Measurements from ENCODE around the gene MYO7A. TPM values are rescaled to one million over a fixed set of nuclear protein-coding genes. Genes with fewer than 3 reads are reported as not detected.

Gene MYO7A
- total RNA-seq (2021; fragmentation: NEBNext Ultra II Directional; extraction: Animal tissue kit (Norgen Biotek cat#: 25700)) (1.9 and 2.4 TPM in 2 replicates), polyA plus RNA-seq (2011; rRNA removed) (1.5 and 1.9 TPM in 2 replicates), polyA minus RNA-seq (2011; rRNA and poly(A)+ RNA removed) (1.0 TPM in 2 replicates)
- polyA plus RNA-seq (2011; cell fraction: cytosol; rRNA removed), result 1.5 TPM
- 10.0 TPM for polyA plus RNA-seq (2011; cell fraction: nucleus; rRNA removed)
- 1.7 to 2.5 TPM (median 2.0 TPM) in 4 replicates for polyA plus RNA-seq (2012, experiment 1 of 2)
- 1.2 TPM for polyA plus RNA-seq (2012, experiment 2 of 2)
- 1.5 TPM for polyA plus RNA-seq (2013, experiment 1 of 2)
- 1.3 TPM for polyA plus RNA-seq (2013, experiment 2 of 2)
- polyA minus RNA-seq (2011; cell fraction: cytosol; rRNA and poly(A)+ RNA removed), result 1.1 TPM
- polyA minus RNA-seq (2011; cell fraction: nucleus; rRNA and poly(A)+ RNA removed), result 2.4 TPM
- long read RNA-seq, experiment 1, partial matches to known transcripts, result 1 of 1 reads
- long read RNA-seq, experiment 1, other reads (novel, unspliced or antisense), result 0 of 1 reads
- long read RNA-seq, experiment 2, result 0 reads

DNA sequence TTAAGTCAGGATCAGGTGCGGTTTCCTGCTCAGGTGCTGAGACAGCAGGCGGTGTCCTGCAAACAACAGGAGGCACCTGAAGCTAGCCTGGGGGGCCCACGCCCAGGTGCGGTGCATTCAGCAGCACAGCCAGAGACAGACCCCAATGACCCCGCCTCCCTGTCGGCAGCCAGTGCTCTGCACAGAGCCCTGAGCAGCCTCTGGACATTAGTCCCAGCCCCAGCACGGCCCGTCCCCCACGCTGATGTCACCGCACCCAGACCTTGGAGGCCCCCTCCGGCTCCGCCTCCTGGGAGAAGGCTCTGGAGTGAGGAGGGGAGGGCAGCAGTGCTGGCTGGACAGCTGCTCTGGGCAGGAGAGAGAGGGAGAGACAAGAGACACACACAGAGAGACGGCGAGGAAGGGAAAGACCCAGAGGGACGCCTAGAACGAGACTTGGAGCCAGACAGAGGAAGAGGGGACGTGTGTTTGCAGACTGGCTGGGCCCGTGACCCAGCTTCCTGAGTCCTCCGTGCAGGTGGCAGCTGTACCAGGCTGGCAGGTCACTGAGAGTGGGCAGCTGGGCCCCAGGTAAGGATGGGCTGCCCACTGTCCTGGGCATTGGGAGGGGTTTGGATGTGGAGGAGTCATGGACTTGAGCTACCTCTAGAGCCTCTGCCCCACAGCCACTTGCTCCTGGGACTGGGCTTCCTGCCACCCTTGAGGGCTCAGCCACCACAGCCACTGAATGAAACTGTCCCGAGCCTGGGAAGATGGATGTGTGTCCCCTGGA, at the start of gene MYO7A:
MYO7A (plus strand) TSS at position 327 of the 772 bp plus-strand sequence. CDS start 2,389 bp downstream, outside the sequence.
- POLR2A ChIA-PET (ENCODE audit: partially characterized antibody), result interaction anchor here (1.5 to 2.7 kb wide), 4 partner anchors 16 to 61 kb away, joined by 3 to 8 read pairs (median 5); no protein-coding TSS in a partner anchor
- peak within 1 kb of the TSS; percentile 35 for H4K5ac ChIP-seq (ENCODE audit: insufficient read length, low read depth, low read length)

More for the DNA sequence above, at the start of gene MYO7A:
- peak within 1 kb of the TSS; percentile 32 to 82 for H3K4me2 ChIP-seq (ENCODE audit: insufficient read depth in 1 of 2, low read depth in 2 of 2, low read length in 2 of 2)
- no peaks in the 10 kb centered on the region for H3K79me1 ChIP-seq (ENCODE audit: low read depth, low read length)
- H4K91ac ChIP-seq (replicated peaks; ENCODE audit: insufficient read length, low read length), result peak within 1 kb of the TSS; percentile 45
- H3K9ac ChIP-seq (replicated peaks in 1 of 4; ENCODE audit: extremely low read depth in 1 of 4, low read depth in 3 of 4, low read length in 3 of 4), result no peak within 1 kb of the TSS
- H4K8ac ChIP-seq (ENCODE audit: extremely low read depth, insufficient read depth, low read length), result peak within 1 kb of the TSS; percentile 63; the same call in 1 of the 2 replicates
- no peaks in the 10 kb centered on the region for H3K9me3 ChIP-seq (ENCODE audit: insufficient read depth in 2 of 2, low read depth in 1 of 2, low read length in 1 of 2)
- H3K79me2 ChIP-seq (ENCODE audit: control insufficient read depth in 1 of 2, insufficient read depth in 2 of 2, low read length in 2 of 2), result no peaks in the 10 kb centered on the region
- 0 out of 2 replicates have a peak, but pooled peaks cover 6% of the 10 kb centered on the region for H3K23me2 ChIP-seq (ENCODE audit: low read depth, low read length)
- no peak for TF ChIP-seq FOSL1 (IDR thresholded peaks at IDR 0.05; ENCODE audit: insufficient read depth, low read depth, low read length)
- no peak for TF ChIP-seq CHD1 (IDR thresholded peaks at IDR 0.05; ENCODE audit: low read depth, low read length)
- TF ChIP-seq ASH2L (IDR thresholded peaks at IDR 0.05; ENCODE audit: low read length), result no peak
- no peak for TF ChIP-seq SIRT6 (IDR thresholded peaks at IDR 0.05; ENCODE audit: low read length)
- no peak for TF ChIP-seq EZH2 (IDR thresholded peaks at IDR 0.05; ENCODE audit: low read depth, low read length, severe bottlenecking)
- no peak for TF ChIP-seq KDM4A (IDR thresholded peaks at IDR 0.05; ENCODE audit: low read depth, low read length, severe bottlenecking)
- no peak for TF ChIP-seq GTF2F1 (IDR thresholded peaks at IDR 0.05; ENCODE audit: borderline replicate concordance, low read depth, low read length)
- no peak for TF ChIP-seq CREB1 (IDR thresholded peaks at IDR 0.05)
- peak within 1 kb of the TSS; percentile 44 for H3K4ac ChIP-seq (replicated peaks; ENCODE audit: insufficient read length, low read depth, low read length)
- H3K36me3 ChIP-seq (ENCODE audit: control insufficient read depth in 2 of 4, insufficient read depth in 4 of 4, low read length in 3 of 4), result no peaks in the 10 kb centered on the region
- no peak within 1 kb of the TSS for H2AK5ac ChIP-seq (ENCODE audit: low read depth, low read length)
- peak within 1 kb of the TSS; percentile 18; the same call in 1 of the 2 replicates for H2BK15ac ChIP-seq (ENCODE audit: low read length)
- H3K18ac ChIP-seq (ENCODE audit: extremely low read depth, low read length), result peak within 1 kb of the TSS; percentile 42
- no peak within 1 kb of the TSS; the same call in 1 of the 2 replicates for H2BK20ac ChIP-seq (ENCODE audit: low read length)
- no peak within 1 kb of the TSS for H3K23ac ChIP-seq (ENCODE audit: insufficient read length)
- CTCF ChIA-PET (ENCODE audit: partially characterized antibody), result interaction anchor here (0.6 to 13.9 kb wide), 43 partner anchors 12 to 491 kb away, joined by 3 to 248 read pairs (median 5); no protein-coding TSS in a partner anchor
- peak within 1 kb of the TSS; percentile 1; the same call in 1 of the 2 replicates for H2BK12ac ChIP-seq (ENCODE audit: low read depth, low read length)
- WGBS, 2 experiments (ENCODE audit: extremely low coverage in 1 of 2, insufficient coverage in 1 of 2, insufficient read length in 1 of 2, insufficient replicate concordance in 2 of 2, low coverage in 1 of 2, low lambda C conversion rate in 2 of 2, missing lambda C conversion rate in 1 of 2), result 67% methylated on average over 18 of the region's 20 CpGs; no CpG with 5 or more reads in 1 of the 2 experiments
- H2BK120ac ChIP-seq (replicated peaks; ENCODE audit: low read depth, low read length), result peak within 1 kb of the TSS; percentile 19
- H3K14ac ChIP-seq (ENCODE audit: insufficient read length), result no peak within 1 kb of the TSS
- FAIRE-seq (no peak), DNase-seq (ENCODE audit: low read depth in 1 of 2, low spot score in 2 of 2) (peak in 1 of 2 experiments; percentile 70)
- H2BK5ac ChIP-seq (ENCODE audit: low read depth, low read length), result peak within 1 kb of the TSS; percentile 1; the same call in 1 of the 2 replicates
- H2AFZ ChIP-seq (ENCODE audit: low read length), result peak within 1 kb of the TSS; percentile 93
- no peaks in the 10 kb centered on the region for H4K20me1 ChIP-seq (replicated peaks in 1 of 2; ENCODE audit: control insufficient read depth in 1 of 2, insufficient read depth in 2 of 2, low read length in 2 of 2)
- H3K27me3 ChIP-seq (replicated peaks in 1 of 4; ENCODE audit: control insufficient read depth in 3 of 4, extremely low read depth in 1 of 4, insufficient read depth in 3 of 4, low read length in 3 of 4), result peaks cover 0 to 2% (median 0%) of the 10 kb centered on the region in 4 experiments; a peak in 2 of 7 replicates
- H3K4me1 ChIP-seq (replicated peaks in 1 of 4; ENCODE audit: control insufficient read depth in 3 of 4, insufficient read depth in 4 of 4, low read length in 3 of 4), result peaks cover 4 to 15% (median 9%) of the 10 kb centered on the region in 4 experiments
- peak within 1 kb of the TSS; percentile 5 to 59 (median 36); a peak in 7 of 8 replicates for H3K4me3 ChIP-seq (ENCODE audit: extremely low read depth in 1 of 4, insufficient read depth in 2 of 4, low read depth in 3 of 4, low read length in 4 of 4)
- H3K27ac ChIP-seq (ENCODE audit: low read depth, low read length), result no peak within 1 kb of the TSS
- H3K56ac ChIP-seq (replicated peaks; ENCODE audit: insufficient read length, low read depth, low read length), result peak within 1 kb of the TSS; percentile 33
